Liver (tissue), 9 donors: ENCODE results near the gene SYNM. TPM values are rescaled to one million over a fixed set of nuclear protein-coding genes. Genes with fewer than 3 reads are reported as not detected.

Experiments used
- DNase-seq: peaks from one replicate; pipeline ENCODE4 v3.0.0-alpha.2; 2017; ENCODE audit warnings: low spot score
- H3K27ac ChIP-seq, 2 donors: one replicate each; pipeline ENCODE4 v1.7.0; 2013; ENCODE audit warnings: inconsistent platforms in 2 of 2, low read length in 2 of 2, control low read depth in 1 of 2, low read depth in 1 of 2, mild to moderate bottlenecking in 1 of 2
- H3K27me3 ChIP-seq, 4 donors: one replicate each; pipeline versions ENCODE4 v1.6.1 to v1.7.0; 2013; ENCODE audit warnings: low read length in 3 of 4, inconsistent platforms in 1 of 4, mild to moderate bottlenecking in 1 of 4, moderate library complexity in 1 of 4; ENCODE audit not compliant: control insufficient read depth in 4 of 4, insufficient read depth in 4 of 4
- H3K36me3 ChIP-seq, 4 donors: one replicate each; pipeline versions ENCODE4 v1.6.1 to v1.7.0; 2013; ENCODE audit warnings: low read length in 3 of 4, mild to moderate bottlenecking in 3 of 4, low read depth in 1 of 4, moderate library complexity in 1 of 4; ENCODE audit not compliant: control insufficient read depth in 4 of 4, insufficient read depth in 3 of 4
- H3K4me1 ChIP-seq, 4 donors: one replicate each; pipeline versions ENCODE4 v1.6.1 to v1.7.0; 2013; ENCODE audit warnings: low read length in 3 of 4, mild to moderate bottlenecking in 3 of 4, moderate library complexity in 1 of 4; ENCODE audit not compliant: control insufficient read depth in 4 of 4, insufficient read depth in 4 of 4
- H3K4me3 ChIP-seq, 3 donors: one replicate each; pipeline versions ENCODE4 v1.6.1 to v1.7.0; 2013; ENCODE audit warnings: low read length in 3 of 3, control low read depth in 1 of 3, low read depth in 1 of 3, mild to moderate bottlenecking in 1 of 3
- H3K9ac ChIP-seq, 2 donors: one replicate each; pipeline ENCODE4 v1.7.0; 2013; ENCODE audit warnings: low read length in 2 of 2, mild to moderate bottlenecking in 2 of 2, moderate library complexity in 2 of 2, control low read depth in 1 of 2, low read depth in 1 of 2
- H3K9me3 ChIP-seq, 4 donors: one replicate each; pipeline versions ENCODE4 v1.6.1 to v1.7.0; 2013; ENCODE audit warnings: low read length in 3 of 4; ENCODE audit not compliant: control insufficient read depth in 4 of 4
- ATF3 ChIP-seq: IDR thresholded peaks from 2 replicates; pipeline ENCODE4 v1.6.1; 2016; ENCODE audit warnings: antibody characterized with exemption
- EGR1 ChIP-seq, 2 donors: IDR thresholded peaks; 2 replicates each; pipeline ENCODE4 v1.6.1; 2016 to 2018; ENCODE audit warnings: antibody characterized with exemption in 2 of 2, low read depth in 2 of 2
- FOXA1 ChIP-seq: IDR thresholded peaks from 2 replicates; pipeline ENCODE4 v1.6.1; 2016; ENCODE audit warnings: antibody characterized with exemption
- FOXA2 ChIP-seq: IDR thresholded peaks from 2 replicates; pipeline ENCODE4 v1.6.1; 2016; ENCODE audit warnings: antibody characterized with exemption
- GABPA ChIP-seq, 2 donors: IDR thresholded peaks in 1 of 2; conservative IDR thresholded peaks in 1 of 2; 2 replicates each; pipeline ENCODE4 v1.6.1; 2016; ENCODE audit warnings: antibody characterized with exemption in 2 of 2, mild to moderate bottlenecking in 1 of 2, moderate library complexity in 1 of 2
- HNF4A ChIP-seq, 2 donors: conservative IDR thresholded peaks; 2 replicates each; pipeline ENCODE4 v1.6.1; 2016; ENCODE audit warnings: antibody characterized with exemption in 2 of 2, mild to moderate bottlenecking in 2 of 2
- HNF4G ChIP-seq: IDR thresholded peaks from 2 replicates; pipeline ENCODE4 v1.6.1; 2016; ENCODE audit warnings: antibody characterized with exemption
- JUND ChIP-seq, 2 donors: IDR thresholded peaks; 2 replicates each; pipeline ENCODE4 v1.6.1; 2016; ENCODE audit warnings: antibody characterized with exemption in 2 of 2
- MAX ChIP-seq: IDR thresholded peaks from 2 replicates; pipeline ENCODE4 v1.6.1; 2016; ENCODE audit warnings: antibody characterized with exemption
- NR2F2 ChIP-seq: IDR thresholded peaks from 2 replicates; pipeline ENCODE4 v1.6.1; 2016; ENCODE audit warnings: antibody characterized with exemption
- RAD21 ChIP-seq, 2 donors: IDR thresholded peaks; 2 replicates each; pipeline ENCODE4 v1.6.1; 2016; ENCODE audit warnings: antibody characterized with exemption in 2 of 2, mild to moderate bottlenecking in 2 of 2
- REST ChIP-seq: IDR thresholded peaks from 2 replicates; pipeline ENCODE4 v1.6.1; 2016; ENCODE audit warnings: antibody characterized with exemption, mild to moderate bottlenecking
- RXRA ChIP-seq, 2 donors: IDR thresholded peaks; 2 replicates each; pipeline ENCODE4 v1.6.1; 2017 to 2018; ENCODE audit warnings: antibody characterized with exemption in 2 of 2, mild to moderate bottlenecking in 1 of 2
- SP1 ChIP-seq: IDR thresholded peaks from 2 replicates; pipeline ENCODE4 v1.6.1; 2018; ENCODE audit warnings: antibody characterized with exemption, mild to moderate bottlenecking
- TAF1 ChIP-seq: conservative IDR thresholded peaks from 2 replicates; pipeline ENCODE4 v1.6.1; 2016; ENCODE audit warnings: antibody characterized with exemption, mild to moderate bottlenecking
- YY1 ChIP-seq: IDR thresholded peaks from 2 replicates; pipeline ENCODE4 v1.6.1; 2016; ENCODE audit warnings: antibody characterized with exemption, mild to moderate bottlenecking
- ZBTB33 ChIP-seq: IDR thresholded peaks from 2 replicates; pipeline ENCODE4 v1.6.1; 2016; ENCODE audit warnings: antibody characterized with exemption
- WGBS: extraction: QIAGEN DNeasy Blood & Tissue Kit; methylation state at CpG from one replicate; pipeline ENCODE4 v1.1.7; 2013; 5-methylcytosine and 5-hydroxymethylcytosine counted together
- polyA plus RNA-seq, 2 donors: library from polyadenylated mRNA; stranded (reverse) in 1 of 2; unstranded in 1 of 2; fragments of 200-250 nt in 1 of 2; fragments of >200 nt in 1 of 2; fragmentation: Nextera tagmentation in 1 of 2; extraction: Ambion mirVana in 1 of 2; gene quantifications; one replicate each; pipeline versions ENCODE4 v1.2.1 to v1.2.3, GENCODE V29; 2013 to 2015
- total RNA-seq, 2 donors: library from RNA; depleted of rRNA; stranded (reverse); fragments of >200 nt; gene quantifications; one replicate each; pipeline ENCODE4 v1.2.3, GENCODE V29; 2014
- donor health status: healthy.
- donor health status: healthy.
- donor health status: healthy.
- donor health status: healthy.
- donor health status: healthy.

Gene SYNM
- total and polyA plus RNA-seq, 4 donors, result 0.39 to 6.4 (median 1.2) TPM

GRCh38 chr15:99115300-99116215 is 10.7 kb downstream of the SYNM start:
- Histone ChIP-seq H3K4me3 (no peak overlapping the region), H3K36me3 (peaks cover 0 to 2% (median 0%) of the 10 kb centered on the region in 4 donors)

More at GRCh38 chr15:99115300-99116215, 10.7 kb downstream of the SYNM start:
- no peak for TF ChIP-seq FOXA1
- no peak for TF ChIP-seq ZBTB33
- no peak for TF ChIP-seq YY1
- no peak for TF ChIP-seq RXRA (IDR thresholded peaks at IDR 0.05)
- TF ChIP-seq SP1, result no peak
- no peak for TF ChIP-seq TAF1
- TF ChIP-seq FOXA2, result no peak
- no peak for TF ChIP-seq ATF3
- no peak for TF ChIP-seq GABPA (IDR thresholded peaks at IDR 0.05 in 1 of 2, conservative IDR thresholded peaks at IDR 0.05 in 1 of 2)
- TF ChIP-seq REST, result no peak
- no peak for TF ChIP-seq HNF4G
- no peak for TF ChIP-seq RAD21 (IDR thresholded peaks at IDR 0.05)
- no peak for TF ChIP-seq JUND (IDR thresholded peaks at IDR 0.05)
- no peak for TF ChIP-seq MAX
- TF ChIP-seq NR2F2, result no peak
- TF ChIP-seq HNF4A (conservative IDR thresholded peaks at IDR 0.05), result no peak
- no peak for TF ChIP-seq EGR1 (IDR thresholded peaks at IDR 0.05; ENCODE audit: low read depth in 2 of 2)
- no peak for DNase-seq
- no peak overlapping the region for H3K9ac ChIP-seq
- H3K27ac ChIP-seq, result no peak overlapping the region
- H3K9me3 ChIP-seq, result no peaks in the 10 kb centered on the region
- H3K27me3 ChIP-seq, result no peaks in the 10 kb centered on the region
- H3K4me1 ChIP-seq, result peaks cover 0 to 3% (median 1%) of the 10 kb centered on the region in 4 donors
- WGBS, result 92% methylated on average over 11 of the region's 11 CpGs
